ENCODE measurements around the gene SUFU.
"Not testable (repeated sequence)": the region's sequence is repeated elsewhere in the genome, so short reads cannot be mapped to it uniquely, and the experiment has no call there.

Gene SUFU

GRCh38 chr10:102654969-102655368, 151.2 kb downstream of the SUFU start:
- no peak for DNase-seq

DNA sequence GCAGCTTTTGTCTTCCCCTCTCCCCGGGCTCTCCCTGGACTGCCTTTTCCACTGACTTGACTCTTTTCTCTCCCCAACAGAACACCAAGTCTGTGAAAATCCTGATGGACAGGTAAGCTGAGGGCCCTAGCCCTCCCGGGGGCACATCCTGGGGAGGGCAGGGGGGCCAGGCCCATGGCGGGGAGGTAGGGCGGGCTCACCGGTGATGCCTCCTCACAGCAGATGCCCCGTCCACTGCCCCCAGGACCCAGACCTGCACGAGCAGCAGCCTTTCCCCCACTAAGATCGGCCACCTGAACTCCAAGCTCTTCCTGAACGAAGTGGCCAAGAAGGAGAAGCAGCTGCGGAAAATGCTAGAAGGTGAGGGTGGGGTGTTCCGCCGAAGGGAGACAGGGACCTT, 152.3 kb downstream of the SUFU start:
- DNase-seq, result no peak

- DNase-seq, result no peak
Observed at GRCh38 chr10:102656791-102657371, 153.1 kb downstream of the SUFU start.

GRCh38 chr10:102657451-102657850, 153.7 kb downstream of the SUFU start:
- no peak for DNase-seq

DNA sequence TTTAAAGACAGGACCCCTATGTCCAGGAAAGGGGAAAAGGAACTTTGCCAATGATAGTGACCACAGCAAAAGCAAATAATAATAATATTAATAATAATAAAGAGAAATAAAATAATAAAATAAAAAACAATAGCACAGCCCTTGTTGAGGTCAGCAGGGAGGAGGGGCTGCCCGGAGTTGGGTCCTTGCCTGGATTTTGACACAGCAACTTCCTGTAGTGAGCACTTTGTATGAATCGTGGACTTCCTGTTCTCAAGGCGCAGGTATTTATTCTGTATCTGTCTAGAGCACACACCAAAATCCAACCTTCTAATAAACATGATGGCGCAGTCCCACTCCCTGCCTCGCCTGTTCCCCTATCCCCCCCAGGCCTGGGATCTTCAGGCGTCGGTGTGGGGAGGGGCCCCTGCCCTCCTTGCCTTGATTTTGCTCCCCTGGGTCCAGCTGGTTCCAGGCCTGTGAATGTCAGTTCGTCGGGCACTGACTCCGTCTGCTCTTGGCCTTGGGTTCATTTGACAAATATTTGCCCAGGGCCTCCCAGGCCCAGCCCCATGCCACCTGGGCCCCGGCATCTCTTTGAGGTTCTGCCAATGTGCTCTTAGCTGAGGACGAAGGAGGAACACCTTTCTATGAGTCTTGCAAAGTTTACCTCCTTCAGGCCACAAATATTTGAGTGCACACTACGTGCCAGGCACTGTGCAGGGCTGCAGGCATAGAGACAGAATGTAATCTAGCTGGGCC, 154.4 kb downstream of the SUFU start:
- no peak for DNase-seq

DNA sequence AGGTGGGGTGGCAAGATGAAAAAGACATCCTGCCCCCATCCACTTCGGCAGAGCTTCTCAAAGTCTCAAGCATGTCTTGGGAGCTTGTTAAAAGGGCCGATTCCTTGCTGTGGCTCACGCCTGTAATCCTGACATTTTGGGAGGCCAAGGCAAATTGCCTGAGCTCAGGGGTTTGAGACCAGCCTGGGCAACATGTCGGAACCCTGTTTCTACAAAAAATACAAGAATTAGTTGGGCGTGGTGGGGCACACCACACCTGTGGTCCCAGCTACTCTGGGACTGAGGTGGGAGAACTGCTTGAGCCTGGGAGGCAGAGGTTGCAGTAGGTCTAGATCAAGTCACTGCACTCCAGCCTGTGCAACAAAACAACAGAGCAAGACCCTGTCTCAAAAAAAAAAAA, 155.0 kb downstream of the SUFU start:
- DNase-seq, result no peak

- DNase-seq, result peak; percentile 48
Observed at GRCh38 chr10:102660888-102661657, 157.3 kb downstream of the SUFU start.

DNA sequence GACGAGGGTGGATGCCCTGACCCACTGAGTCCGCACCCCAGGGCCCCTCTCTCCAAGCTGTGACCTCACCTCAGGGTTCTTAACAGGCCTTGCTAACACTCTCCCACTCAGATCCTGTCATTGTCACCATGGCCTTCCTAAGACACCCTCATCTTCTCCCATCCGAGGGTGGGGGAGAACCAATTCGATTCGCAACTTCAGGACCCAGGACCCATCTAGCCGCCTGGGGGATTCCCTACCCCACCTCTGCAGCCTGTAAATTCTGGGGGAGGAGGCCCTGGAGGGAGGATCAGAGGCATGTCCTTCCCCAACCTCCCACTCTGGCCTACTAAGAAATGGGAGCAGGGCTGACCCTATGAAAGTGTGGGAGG, 157.9 kb downstream of the SUFU start:
- DNase-seq, result no peak

- no peak for DNase-seq
Observed at GRCh38 chr10:102665904-102666509, 162.2 kb downstream of the SUFU start.

DNA sequence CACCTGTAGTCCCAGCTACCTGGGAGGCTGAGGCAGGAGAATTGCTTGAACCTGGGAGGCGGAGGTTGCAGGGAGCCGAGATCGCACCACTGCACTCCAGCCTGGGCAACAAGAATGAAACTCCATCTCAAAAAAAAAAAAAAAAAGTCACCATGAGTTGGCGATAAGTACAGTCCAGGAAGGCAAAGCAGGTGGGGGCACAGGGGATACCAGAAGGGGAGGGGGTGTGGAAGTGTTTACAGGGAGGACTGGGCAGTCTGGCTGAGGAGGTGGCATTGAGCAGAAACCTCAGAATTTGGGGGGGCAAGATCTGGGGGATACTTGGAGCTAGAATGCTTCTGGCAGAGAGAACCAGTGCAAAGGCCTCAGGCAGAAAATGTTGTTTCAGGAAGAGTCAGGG, 163.6 kb downstream of the SUFU start:
- DNase-seq, result not testable (repeated sequence)

DNA sequence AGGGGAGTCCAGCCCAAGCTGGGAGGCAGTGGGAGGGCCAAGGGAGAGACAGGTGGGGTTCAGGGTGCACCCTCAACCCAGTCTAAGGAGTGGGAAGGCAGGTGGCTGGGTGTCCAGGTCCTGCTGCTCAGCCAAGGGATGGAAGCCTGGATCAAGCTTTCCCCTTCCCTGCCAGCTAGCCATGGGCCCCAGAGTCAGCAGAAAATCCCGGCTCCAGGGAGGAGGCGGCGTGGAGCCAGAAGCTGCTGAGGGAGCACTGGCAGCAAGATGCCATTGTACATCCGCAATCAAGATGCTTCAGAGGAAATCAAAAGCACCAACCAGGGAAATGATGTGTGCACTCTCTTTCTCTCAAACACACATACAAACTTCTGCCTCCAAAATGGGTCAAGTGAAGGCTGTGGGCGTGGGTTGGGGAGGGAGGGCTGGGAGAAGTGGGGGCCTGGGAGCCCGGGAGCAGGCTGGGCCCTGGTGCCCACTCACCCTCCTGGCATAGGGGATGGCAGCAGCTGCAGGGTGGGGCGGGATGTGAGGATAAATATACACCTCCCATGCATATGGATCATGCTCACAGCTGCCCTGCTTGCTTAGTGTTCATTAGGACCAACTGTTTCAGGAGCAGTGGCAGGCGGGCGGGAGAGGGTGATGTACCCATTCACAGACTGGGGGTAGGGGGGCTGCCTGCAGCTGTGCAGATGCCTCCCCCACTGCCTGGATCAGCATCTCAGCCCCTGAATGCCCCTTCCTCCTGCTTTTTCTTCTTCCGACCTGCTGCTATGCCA, 164.7 kb downstream of the SUFU start:
- no peak for DNase-seq

GRCh38 chr10:102669206-102670064, 165.7 kb downstream of the SUFU start:
- no peak for DNase-seq

- DNase-seq, result no peak
Observed at GRCh38 chr10:102670065-102670670, 166.4 kb downstream of the SUFU start.

- DNase-seq, result no peak
Observed at GRCh38 chr10:102670871-102671434, 167.2 kb downstream of the SUFU start.

DNA sequence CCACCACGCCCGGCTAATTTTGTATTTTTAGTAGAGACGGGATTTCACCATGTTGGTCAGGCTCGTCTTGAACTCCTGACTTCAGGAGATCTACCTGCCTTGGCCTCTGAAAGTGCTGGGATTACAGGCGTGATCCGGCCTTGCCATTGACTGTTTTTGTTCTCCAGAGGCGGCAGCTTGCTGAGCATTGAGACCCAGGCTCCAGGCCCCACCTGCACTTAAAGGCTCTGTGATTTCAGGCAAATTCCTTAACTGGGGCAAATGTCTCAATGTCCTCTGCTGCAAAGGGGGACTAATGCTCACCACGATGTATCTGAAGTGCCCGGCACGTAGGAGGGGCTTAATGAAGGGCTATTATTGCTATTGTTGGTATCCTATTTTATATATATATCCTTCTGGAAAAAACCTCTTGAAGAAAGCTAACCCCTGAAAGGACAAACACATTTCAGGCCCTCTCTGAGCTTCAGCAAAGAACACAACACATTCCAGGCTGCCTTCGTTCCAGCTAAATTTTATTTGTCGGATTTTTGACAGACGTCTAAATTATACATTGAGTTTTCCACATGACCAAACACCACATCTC, 169.6 kb downstream of the SUFU start:
- DNase-seq, result no peak

- DNase-seq, result peak; percentile 66
Observed at GRCh38 chr10:102673819-102674511, 170.2 kb downstream of the SUFU start.

DNA sequence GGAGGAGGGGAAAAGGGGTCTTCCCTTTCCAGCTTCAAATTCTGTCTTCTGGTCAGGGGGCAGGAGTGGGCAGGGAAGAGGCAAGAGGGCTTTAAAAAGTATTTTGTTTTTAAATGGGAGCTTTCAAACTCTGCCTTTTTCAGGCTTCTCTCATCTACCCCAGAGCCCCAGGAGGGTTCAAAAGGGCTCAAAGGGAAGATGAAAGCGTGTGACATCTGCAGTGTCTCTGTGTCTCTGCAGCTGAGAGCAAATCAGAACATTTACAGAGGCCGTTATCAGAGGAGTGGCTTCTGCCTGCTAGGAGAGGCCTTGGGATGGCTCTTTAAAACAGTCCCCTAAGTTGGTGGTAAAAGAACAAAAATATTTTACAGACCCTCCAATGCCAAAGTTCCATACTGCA, 170.8 kb downstream of the SUFU start:
- DNase-seq, result no peak

GRCh38 chr10:102675011-102675665, 171.4 kb downstream of the SUFU start:
- peak; percentile 40 for DNase-seq

All from midbrain (tissue), 1 donor.